Measurements from ENCODE around the gene HBG2. TPM values are rescaled to one million over a fixed set of nuclear protein-coding genes. Genes with fewer than 3 reads are reported as not detected.

HBG2 gene
- total and polyA plus RNA-seq, 9 of the 15 experiments (the other 6 are each of a cell fraction or from before 2014, with no cell fraction given), result 1,626 to 58,619 (median 10,515) TPM

DNA sequence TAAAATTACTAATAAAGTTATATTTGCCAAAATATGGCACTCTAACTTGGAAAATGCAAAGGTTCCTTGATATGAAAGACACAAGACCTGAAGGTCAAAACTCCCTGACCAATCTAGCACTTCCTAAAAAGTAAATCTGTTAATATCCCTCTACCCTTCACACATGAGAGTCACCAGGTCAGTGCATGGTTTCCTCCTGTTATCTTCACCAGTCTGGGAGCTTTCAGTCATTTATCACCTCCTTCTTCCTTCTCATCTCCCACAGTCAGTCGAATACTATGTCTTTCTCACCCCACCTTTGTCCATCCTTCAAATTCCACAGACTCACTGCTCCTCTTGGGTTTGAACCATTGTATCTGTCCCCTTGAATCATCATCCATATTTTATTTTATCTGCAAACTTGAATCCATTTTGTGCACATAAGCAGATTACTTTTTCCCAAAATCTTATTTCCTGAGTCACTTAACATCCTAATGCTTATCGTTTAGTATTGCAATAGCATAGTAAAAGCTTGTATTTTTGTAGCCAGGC, 12.5 kb upstream of the HBG2 start (continued):
- no peak for TF ChIP-seq WHSC1 (IDR thresholded peaks at IDR 0.05; ENCODE audit: low read length)
- no peak for TF ChIP-seq SLC30A9 (CRISPR knock-in tag; IDR thresholded peaks at IDR 0.05)
- TF ChIP-seq, protein P1, sequence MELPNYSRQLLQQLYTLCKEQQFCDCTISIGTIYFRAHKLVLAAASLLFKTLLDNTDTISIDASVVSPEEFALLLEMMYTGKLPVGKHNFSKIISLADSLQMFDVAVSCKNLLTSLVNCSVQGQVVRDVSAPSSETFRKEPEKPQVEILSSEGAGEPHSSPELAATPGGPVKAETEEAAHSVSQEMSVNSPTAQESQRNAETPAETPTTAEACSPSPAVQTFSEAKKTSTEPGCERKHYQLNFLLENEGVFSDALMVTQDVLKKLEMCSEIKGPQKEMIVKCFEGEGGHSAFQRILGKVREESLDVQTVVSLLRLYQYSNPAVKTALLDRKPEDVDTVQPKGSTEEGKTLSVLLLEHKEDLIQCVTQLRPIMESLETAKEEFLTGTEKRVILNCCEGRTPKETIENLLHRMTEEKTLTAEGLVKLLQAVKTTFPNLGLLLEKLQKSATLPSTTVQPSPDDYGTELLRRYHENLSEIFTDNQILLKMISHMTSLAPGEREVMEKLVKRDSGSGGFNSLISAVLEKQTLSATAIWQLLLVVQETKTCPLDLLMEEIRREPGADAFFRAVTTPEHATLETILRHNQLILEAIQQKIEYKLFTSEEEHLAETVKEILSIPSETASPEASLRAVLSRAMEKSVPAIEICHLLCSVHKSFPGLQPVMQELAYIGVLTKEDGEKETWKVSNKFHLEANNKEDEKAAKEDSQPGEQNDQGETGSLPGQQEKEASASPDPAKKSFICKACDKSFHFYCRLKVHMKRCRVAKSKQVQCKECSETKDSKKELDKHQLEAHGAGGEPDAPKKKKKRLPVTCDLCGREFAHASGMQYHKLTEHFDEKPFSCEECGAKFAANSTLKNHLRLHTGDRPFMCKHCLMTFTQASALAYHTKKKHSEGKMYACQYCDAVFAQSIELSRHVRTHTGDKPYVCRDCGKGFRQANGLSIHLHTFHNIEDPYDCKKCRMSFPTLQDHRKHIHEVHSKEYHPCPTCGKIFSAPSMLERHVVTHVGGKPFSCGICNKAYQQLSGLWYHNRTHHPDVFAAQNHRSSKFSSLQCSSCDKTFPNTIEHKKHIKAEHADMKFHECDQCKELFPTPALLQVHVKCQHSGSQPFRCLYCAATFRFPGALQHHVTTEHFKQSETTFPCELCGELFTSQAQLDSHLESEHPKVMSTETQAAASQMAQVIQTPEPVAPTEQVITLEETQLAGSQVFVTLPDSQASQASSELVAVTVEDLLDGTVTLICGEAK (IDR thresholded peaks at IDR 0.05), result peak; percentile 72
- TF ChIP-seq, protein P1 (CRISPR knock-in tag; IDR thresholded peaks at IDR 0.05), result no peak
- TF ChIP-seq, protein P2, sequence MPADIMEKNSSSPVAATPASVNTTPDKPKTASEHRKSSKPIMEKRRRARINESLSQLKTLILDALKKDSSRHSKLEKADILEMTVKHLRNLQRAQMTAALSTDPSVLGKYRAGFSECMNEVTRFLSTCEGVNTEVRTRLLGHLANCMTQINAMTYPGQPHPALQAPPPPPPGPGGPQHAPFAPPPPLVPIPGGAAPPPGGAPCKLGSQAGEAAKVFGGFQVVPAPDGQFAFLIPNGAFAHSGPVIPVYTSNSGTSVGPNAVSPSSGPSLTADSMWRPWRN (IDR thresholded peaks at IDR 0.05; ENCODE audit: low read depth), result no peak
- TF ChIP-seq, protein P3, sequence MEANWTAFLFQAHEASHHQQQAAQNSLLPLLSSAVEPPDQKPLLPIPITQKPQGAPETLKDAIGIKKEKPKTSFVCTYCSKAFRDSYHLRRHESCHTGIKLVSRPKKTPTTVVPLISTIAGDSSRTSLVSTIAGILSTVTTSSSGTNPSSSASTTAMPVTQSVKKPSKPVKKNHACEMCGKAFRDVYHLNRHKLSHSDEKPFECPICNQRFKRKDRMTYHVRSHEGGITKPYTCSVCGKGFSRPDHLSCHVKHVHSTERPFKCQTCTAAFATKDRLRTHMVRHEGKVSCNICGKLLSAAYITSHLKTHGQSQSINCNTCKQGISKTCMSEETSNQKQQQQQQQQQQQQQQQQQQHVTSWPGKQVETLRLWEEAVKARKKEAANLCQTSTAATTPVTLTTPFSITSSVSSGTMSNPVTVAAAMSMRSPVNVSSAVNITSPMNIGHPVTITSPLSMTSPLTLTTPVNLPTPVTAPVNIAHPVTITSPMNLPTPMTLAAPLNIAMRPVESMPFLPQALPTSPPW (CRISPR knock-in tag; IDR thresholded peaks at IDR 0.05), result no peak
- TF ChIP-seq, protein P4, sequence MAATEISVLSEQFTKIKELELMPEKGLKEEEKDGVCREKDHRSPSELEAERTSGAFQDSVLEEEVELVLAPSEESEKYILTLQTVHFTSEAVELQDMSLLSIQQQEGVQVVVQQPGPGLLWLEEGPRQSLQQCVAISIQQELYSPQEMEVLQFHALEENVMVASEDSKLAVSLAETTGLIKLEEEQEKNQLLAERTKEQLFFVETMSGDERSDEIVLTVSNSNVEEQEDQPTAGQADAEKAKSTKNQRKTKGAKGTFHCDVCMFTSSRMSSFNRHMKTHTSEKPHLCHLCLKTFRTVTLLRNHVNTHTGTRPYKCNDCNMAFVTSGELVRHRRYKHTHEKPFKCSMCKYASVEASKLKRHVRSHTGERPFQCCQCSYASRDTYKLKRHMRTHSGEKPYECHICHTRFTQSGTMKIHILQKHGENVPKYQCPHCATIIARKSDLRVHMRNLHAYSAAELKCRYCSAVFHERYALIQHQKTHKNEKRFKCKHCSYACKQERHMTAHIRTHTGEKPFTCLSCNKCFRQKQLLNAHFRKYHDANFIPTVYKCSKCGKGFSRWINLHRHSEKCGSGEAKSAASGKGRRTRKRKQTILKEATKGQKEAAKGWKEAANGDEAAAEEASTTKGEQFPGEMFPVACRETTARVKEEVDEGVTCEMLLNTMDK (IDR thresholded peaks at IDR 0.05; ENCODE audit: borderline replicate concordance, insufficient read depth, low read depth, low read length, poor library complexity, severe bottlenecking), result no peak
- 0 out of 2 replicates have a peak, but pooled peaks have one; percentile 54 for TF ChIP-seq SMARCE1 (IDR thresholded peaks at IDR 0.05)
- TF ChIP-seq, protein P5, sequence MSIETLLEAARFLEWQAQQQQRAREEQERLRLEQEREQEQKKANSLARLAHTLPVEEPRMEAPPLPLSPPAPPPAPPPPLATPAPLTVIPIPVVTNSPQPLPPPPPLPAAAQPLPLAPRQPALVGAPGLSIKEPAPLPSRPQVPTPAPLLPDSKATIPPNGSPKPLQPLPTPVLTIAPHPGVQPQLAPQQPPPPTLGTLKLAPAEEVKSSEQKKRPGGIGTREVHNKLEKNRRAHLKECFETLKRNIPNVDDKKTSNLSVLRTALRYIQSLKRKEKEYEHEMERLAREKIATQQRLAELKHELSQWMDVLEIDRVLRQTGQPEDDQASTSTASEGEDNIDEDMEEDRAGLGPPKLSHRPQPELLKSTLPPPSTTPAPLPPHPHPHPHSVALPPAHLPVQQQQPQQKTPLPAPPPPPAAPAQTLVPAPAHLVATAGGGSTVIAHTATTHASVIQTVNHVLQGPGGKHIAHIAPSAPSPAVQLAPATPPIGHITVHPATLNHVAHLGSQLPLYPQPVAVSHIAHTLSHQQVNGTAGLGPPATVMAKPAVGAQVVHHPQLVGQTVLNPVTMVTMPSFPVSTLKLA (conservative IDR thresholded peaks at IDR 0.05), result no peak
- no peak for TF ChIP-seq CSDE1 (IDR thresholded peaks at IDR 0.05)
- TF ChIP-seq CBX8 (IDR thresholded peaks at IDR 0.05; ENCODE audit: borderline replicate concordance, extremely low read depth, low read depth, low read length, poor library complexity, severe bottlenecking), result no peak
